CD4-positive, alpha-beta T cell treated with Interleukin-6 for 4 hours (primary cell): ENCODE measurements around the gene SMIM27.
"Not testable (repeated sequence)": the region's sequence is repeated elsewhere in the genome, so short reads cannot be mapped to it uniquely, and the experiment has no call there.

Source experiments
- DNase-seq: peaks from one replicate; pipeline ENCODE4 v3.0.0-alpha.2; 2020; ENCODE audit warnings: mixed read lengths

SMIM27 gene

DNA sequence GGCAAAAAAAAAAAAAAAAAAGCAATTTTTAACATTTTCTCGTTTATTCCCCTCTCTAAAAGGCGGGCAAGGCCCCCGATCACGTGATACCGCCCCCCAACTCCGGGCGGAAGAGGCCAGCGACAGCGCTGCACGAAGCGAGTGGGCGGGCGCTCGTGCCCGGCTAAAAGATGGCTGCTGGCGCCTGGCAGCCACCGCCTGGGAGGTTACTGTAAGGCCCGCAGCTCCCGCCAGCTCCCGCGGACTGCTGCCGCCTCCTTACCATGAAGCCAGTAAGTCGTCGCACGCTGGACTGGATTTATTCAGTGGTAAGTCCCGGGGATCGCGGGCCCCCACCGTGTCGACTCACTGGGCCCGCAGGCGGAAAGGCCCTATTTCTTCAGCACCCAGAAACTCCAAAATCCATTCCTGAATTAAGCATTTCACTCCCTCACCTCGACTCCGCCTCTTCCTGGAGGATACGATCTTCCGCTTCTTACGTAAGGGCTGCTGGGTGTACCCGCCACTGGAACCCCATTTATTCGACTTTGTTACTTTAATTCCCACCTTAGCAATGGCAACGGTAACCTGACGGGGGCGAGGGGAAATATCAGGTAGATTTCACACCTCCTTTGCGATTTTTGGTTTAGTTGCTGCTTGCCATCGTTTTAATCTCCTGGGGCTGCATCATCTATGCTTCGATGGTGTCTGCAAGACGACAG is at the start of gene SMIM27, which contains the start of gene TOPORS:
Gene SMIM27, plus strand, starts transcription at position 156 of the 701 bp plus-strand sequence. Its CDS starts 108 bp downstream, at position 264.
Gene TOPORS, minus strand, starts transcription at position 415 of the 701 bp plus-strand sequence. Its CDS starts 150 bp downstream, at position 265.
- DNase-seq = peak; percentile 92

GRCh38 chr9:32502464-32502863 is 49.7 kb upstream of the SMIM27 start:
- DNase-seq = no peak

DNA sequence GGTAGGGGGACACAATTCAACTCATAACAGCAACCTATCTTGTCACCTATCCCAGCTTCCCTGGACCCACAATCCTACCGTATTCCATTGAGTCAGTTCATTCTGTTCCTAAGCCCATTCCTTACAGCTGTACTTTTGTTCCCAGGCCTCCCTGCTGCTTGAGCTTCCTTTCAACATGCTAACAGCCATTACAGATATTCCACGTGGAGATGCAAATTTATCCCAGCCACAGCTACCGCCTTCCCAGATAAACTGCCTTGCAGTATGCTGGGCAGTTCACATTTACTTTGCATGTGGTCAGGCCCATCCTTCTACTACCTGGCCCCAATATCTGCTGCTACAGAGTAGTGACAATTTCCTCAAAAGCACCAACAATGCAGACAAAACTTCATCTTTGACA is 49.1 kb upstream of the SMIM27 start:
- DNase-seq = no peak

DNA sequence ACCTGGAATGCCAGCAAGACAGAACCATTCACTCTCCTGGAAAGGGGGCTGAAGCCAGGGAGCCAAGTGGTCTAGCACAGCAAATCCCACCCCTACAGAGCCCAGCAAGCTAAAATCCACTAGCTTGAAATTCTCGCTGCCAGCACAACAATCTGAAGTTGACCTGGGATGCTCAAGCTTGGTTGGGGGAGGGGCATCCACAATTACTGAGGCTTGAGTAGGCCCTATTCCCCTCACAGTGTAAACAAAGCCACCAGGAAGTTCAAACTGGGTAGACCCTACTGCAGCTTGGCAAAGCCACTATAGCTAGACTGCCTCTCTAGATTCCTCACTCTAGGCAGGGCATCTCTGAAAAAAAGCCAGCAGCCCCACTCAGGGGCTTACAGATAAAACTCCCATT is 43.4 kb upstream of the SMIM27 start:
- DNase-seq = no peak

DNA sequence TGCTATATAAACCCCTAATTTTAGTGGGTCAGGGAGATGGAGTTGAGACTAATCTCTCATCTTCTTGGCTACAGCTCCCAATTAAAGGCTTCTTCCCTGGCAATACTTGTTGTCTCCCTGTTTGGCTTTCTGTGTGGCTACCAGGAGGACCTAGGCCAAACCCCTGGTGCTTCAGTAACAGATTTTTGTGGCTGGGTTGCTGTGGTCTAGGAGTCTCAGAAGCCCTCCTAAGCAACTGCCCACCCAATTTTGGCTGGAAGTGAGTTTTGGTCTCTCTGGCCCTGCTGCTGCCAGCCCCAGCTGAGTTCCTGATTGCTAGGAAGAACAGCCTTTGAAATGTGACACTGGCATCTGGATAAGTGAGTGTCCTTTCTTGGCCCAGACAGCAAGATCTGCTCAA is 35.9 kb upstream of the SMIM27 start:
- DNase-seq = no peak

DNA sequence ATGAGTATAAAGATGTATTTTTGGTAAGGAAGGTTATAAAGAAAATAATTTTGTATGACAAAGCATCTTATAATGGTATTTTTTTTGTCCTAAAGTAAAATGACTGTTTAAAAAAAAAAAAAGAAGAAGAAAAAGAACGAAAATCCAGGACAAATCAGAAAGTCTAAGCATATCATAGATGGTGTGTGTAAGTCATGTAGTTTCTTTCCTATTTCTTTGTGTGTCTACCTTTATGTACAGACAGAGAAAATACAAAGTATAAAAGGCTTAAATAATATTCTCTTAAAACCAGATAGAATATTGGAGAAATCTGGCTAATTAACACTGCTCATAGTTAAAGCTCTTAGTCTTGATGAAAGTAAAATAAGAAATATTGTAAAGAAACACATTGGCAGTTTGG is 33.9 kb upstream of the SMIM27 start:
- no peak for DNase-seq

GRCh38 chr9:32523910-32524309 is 28.2 kb upstream of the SMIM27 start:
- DNase-seq = no peak

GRCh38 chr9:32524558-32524891 is 27.6 kb upstream of the SMIM27 start:
- not testable (repeated sequence) for DNase-seq

DNA sequence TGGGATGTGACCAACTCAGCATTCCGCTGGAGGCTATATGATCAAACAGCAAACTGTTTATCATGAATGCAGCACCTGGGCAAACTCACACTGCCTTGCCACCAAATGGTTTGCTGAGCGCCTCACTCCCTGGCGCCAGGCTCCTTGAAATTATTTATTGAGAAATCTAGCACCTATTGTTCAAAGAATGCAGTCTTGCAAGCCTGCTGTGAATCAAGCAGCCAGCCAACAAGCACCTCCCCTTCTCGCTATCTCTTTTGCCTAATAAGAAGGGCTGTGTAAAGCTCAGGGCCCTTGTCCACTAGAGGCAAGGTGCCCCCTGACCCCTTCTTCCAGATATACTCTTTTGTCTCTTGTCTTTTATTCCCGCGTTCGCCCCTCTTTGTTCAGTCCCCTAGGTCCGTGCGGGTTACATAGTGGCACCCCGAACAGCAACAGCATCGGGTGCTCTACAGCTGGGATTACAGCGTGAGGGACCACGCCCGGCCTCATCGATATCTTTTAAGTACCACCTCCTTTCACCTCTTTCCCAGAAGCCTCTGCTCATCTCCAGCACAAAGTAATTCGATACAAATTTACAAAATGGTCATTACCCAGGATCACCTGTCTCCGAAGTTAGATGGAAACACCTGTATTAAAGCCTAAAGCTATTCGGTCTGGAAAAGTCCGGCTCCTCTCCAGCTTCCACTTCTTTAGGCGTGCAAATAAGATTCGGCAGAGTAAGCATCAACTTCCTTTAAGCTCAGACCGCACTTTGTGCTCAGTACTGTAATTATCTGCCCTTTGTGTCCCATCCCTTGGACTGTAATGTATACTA is 27.0 kb upstream of the SMIM27 start:
- DNase-seq = peak; percentile 14

- no peak for DNase-seq
Observed at GRCh38 chr9:32525709-32526030, 26.5 kb upstream of the SMIM27 start.

DNA sequence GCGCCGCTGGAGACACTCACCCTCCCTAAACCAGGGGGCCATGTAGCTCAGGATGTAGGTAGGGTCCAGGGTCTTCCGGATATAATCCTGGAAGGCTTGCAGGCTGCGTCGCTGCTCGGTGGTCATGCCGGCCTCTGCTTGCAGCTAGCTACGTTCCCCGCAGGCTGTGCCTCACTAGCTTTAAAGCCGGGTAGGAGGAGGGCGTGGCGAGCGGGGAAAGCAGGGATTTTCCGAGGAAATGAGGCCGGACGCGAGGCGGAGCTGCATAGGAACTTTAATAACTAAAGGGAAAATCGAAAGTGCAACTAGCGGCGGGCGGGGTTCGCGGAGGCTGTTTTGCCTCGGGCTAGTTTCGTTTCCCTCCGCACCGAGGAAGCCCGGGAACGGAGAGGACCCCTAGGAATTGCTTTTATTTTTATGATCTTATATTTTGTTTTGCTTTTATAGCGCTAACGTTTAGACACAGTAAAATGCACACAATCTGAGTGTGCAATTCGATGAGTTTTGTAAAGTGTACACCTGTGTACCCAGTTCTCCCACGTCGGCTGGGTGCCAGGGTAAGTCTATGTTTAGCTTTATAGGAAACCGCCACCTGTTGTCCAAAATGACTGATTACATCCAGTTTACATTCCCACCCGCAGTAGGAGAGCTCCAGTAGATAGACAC is 26.0 kb upstream of the SMIM27 start, which contains the start of gene RIGI:
Gene RIGI, minus strand, starts transcription at position 156 of the 666 bp plus-strand sequence. Its CDS starts 30 bp downstream, at position 126.
- DNase-seq = peak; percentile 82

DNA sequence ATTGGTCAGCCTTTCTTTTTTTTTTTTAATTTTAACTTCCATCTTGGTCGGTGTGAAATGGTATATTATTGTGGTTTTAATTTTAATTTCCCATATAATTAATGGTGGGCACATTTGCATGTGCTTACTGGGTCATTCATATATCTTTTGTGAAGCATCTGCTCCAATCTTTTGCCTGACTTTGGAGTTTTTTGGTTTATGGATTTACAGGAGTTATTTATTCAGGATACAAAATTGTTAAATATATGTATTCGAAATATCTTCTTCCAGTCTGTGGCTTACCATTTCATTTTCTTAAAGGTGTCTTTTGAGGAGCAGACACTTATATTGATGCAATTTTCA is 25.4 kb upstream of the SMIM27 start:
- no peak for DNase-seq

DNA sequence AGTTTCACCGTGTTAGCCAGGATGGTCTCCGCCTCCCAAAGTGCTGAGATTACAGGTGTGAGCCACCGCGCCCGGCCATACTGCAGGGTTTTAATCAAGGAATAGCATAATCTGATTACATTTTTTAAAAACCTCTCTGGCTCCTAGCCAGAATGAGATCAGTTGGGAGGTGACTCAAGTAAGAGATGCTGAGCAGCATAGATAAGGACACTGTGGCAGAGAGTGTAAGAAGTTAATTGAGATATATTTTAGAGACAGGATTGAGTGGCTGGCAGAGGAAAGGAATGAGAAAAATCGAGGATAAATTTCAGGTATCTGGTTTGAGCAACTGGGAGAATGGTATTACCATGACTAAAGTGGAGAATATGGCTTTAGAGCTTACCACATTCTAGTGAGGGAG is 18.8 kb upstream of the SMIM27 start:
- DNase-seq = no peak

DNA sequence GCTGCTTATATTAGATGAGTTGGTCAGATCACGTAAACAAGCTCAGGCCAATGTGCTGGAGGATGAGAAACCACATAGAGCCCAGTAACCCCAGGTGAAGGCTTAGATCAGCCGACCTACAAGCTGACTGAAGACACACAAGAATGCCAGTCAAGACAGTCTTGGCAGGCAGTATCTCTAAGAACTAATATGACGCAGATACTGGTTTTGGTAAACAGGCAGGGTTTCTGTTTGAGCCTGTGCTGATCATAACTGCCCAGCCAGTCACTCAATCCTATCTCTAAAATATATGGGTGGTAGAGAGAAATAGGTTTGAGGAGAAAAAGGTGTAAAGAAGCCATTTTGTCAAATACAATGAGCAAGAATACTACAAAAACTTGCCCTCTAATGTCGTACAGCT is 18.3 kb upstream of the SMIM27 start:
- DNase-seq = no peak

- no peak for DNase-seq
Observed at GRCh38 chr9:32543047-32543446, 9.1 kb upstream of the SMIM27 start.

DNA sequence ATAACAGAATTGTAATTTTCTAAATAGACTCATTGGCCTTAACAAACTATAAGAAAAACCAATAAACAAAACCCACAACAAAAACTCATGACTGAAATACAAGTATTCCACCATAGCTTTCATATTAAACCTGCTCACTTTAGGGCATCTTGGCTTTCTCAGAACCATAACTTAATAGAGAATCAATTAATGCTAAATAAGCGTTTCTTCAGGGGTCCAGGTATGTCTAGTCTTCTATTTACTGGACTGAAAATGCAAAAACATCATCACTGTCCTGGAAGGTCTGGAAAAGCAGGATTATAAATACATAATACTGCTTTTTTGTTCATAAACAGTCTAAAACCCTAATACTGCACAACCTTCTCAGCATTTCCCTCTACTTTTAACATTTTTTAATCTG is 6.2 kb upstream of the SMIM27 start:
- DNase-seq = no peak

DNA sequence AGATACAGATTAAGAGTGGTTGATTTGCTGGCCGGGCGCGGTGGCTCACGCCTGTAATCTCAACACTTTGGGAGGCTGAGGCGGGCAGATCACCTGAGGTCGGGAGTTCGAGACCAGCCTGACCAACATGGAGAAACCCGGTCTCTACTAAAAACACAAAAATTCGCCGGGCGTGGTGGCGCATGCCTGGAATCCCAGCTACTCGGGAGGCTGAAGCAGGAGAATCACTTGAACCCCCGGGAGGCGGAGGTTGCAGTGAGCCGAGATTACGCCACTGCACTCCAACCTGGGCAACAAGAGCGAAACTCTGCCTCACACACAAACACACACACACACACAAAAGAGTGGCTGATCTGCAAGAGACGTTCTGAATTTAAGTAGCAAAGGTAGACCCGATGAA is 3.9 kb upstream of the SMIM27 start:
- not testable (repeated sequence) for DNase-seq

- peak; percentile 2 for DNase-seq
Observed at GRCh38 chr9:32550150-32550561, 2.0 kb upstream of the SMIM27 start.

DNA sequence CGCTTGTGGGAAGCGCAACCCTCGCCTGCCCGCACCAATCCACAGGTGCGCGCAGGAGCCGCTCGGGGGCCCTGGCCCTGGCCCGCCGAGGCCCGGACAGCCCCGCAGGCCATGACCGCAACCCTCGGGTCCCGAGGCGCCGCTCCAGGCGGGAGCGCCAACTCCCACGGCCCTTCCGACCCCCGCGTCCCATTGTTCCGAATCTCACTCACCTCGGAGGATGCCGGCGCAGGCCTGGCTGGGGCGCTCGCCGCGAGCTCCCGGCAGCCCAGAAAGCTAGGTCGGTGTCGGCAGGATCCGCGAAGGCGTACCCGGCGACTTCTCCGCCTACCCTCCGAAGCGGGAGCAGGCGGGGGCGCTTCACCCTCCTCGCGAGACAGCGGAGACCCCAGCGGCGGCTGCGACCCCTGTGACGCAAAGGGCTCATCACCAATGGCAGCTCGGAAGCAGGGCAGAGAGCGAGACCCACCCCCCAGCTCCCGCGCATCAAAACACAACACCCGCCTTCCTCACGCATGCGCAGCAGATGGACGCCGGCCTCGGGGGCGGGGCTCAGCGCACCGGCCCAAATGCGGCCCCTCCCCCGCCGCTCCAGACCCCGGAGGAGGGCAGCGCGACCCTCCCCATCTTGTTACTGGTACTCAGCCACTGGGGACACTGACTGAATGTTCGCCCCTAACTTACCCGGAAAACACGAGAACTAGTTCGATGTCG is 1.4 kb upstream of the SMIM27 start:
- DNase-seq = peak; percentile 98

DNA sequence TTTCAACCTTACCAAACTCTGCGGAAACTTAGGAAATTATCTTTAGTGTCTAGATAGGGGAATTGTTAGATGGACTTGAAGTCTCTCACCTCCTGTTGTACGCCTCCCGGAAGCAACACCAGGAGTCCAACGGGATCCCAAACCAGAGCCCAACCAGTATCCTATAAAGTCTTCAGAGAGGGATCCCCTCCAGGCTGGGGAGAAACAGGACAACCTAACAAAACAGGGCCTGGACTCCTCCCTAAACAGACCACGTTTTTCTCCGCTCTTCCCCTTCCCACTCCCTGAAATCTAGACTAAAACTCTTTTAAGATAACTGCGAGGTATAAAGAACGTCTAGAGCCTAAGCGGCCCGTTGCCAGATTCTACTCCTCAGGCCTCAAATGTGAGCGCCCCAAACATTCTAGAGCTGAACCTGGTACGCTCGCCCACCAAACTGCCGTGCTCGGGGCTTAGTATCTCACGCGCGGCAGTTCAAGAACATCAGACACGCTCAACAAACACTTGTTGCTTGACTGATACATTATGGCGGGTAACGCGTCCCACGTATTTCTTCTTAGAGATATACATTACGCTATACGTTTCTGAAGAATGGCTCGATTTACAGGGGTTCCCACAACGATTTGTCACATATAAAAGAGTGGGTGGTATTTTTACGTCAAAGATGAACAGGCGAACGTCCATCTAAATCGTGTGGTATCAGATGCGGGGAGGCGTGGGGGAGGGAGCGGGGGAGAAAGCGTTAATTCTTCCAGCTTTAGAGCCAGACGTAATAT is 663 bp upstream of the SMIM27 start:
- DNase-seq = peak; percentile 47

- DNase-seq = no peak
Observed at GRCh38 chr9:32554107-32554506, 2.0 kb downstream of the SMIM27 start.

GRCh38 chr9:32554591-32554990 is 2.5 kb downstream of the SMIM27 start:
- no peak for DNase-seq
